Stimulated activated CD4-positive, alpha-beta T cell treated with anti-CD3 and anti-CD28 coated beads, Interleukin-15, amount 100 ng/mL, for 24 hours (primary cell): ENCODE data around the gene ARMH2.
"Not testable (repeated sequence)": the region's sequence is repeated elsewhere in the genome, so short reads cannot be mapped to it uniquely, and the experiment has no call there.

Experiments used
- DNase-seq: peaks from one replicate; pipeline ENCODE4 v3.0.0-alpha.2; 2020

The ARMH2 gene

DNA sequence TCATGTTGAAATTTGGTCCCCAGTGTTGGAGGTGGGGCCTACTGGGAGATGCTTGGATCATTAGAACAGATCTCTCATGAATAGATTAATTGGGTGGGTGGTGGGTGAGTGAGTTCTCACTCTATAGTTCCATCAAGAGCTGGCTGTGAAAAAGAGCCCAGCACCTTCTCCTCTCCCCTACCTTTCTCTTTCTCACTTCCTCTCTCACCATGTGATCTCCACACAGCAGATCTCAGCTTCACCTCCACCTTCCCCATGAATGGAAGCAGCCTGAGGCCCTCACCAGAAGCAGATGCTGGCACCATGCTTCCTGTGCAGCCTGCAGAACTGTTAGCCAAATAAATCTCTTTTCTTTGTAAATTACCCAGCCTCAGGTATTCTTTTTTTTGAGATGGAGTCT, 36.9 kb downstream of the ARMH2 start:
- DNase-seq, result no peak

DNA sequence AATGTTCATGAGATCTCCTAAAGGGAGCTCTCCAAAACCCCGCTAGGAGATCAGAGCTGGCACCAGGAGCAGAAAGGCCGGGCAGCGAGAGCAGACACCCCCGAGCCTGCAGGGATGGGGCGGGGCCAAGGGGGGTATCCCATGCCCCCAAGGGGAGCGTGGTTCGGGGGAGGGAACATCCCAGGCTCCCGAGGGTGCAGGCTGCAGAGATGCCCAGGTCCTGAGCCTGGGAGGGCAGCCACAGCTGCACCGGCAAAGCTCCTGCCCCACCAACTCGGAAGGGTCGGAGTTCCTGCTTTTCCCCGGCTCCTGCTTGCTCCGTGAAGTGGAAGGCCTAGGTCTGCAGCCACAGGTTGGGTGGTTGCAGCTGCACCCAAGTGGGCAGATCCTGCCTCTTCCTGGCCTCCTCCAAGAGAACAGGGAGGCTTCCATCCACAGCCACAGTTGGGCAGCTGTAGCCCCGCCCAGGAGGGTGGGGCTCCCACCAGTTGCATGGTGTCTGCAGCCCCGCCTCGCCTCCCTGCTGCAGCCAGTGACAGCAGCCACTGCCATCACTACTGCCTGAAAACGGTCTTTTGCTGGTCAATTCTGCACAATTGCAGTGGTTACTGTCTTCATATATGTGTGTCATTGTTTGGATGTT, 37.4 kb downstream of the ARMH2 start:
- peak; percentile 37 for DNase-seq

DNA sequence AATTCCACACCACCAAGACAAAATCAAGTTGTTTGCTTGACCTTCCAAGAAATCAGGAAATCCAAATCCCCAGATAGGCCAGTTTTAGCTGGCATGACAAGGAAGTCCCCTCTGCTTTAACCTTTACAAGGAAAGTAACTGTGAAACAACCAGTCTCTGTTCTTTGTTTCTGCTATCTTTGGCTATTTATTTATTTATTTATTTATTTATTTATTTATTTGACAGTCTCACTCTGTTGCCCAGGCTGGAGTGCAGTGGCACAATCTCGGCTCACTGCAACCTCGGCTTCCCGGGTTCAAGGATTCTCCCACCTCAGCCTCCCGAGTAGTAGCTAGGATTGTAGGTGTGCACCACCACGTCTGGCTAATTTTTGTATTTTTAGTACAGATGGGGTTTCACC, 38.5 kb downstream of the ARMH2 start:
- no peak for DNase-seq

DNA sequence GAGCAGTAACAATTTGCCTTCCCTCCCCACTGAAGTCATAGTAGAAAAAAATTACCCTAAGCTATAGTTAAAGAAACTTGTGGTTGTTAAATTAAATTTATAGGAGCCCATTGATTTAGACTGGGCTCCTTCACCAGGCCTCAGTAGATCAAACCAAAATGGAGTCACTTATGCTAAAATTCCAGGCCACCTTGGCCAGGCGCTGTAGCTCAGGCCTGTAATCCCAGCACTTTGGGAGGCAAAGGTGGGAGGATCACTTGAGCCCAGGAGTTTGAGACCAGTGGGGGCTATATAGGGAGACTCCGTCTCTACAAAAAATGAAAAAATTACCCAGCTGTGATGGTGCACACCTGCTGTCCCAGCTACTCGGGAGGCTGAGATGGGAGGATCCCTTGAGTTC, 39.0 kb downstream of the ARMH2 start:
- no peak for DNase-seq

DNA sequence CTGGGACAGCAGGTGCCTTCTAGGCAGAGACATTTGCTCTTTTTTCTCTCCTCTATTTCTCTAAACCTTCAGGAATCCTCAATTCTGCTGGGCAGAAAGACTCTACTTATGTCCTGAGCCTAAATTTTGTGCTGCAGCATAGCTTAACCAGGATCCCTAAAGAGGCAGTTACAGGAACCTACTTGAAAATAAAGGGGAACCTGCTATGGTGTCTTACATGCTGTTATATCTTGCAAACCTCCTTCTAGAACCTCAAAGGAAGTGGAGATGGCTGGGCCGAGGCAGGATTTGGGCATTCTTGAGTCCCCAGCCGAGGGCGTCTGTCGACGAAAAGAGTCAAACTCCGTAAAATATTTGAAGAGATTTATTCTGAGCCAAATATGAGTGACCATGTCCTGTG, 41.1 kb downstream of the ARMH2 start:
- DNase-seq, result no peak

DNA sequence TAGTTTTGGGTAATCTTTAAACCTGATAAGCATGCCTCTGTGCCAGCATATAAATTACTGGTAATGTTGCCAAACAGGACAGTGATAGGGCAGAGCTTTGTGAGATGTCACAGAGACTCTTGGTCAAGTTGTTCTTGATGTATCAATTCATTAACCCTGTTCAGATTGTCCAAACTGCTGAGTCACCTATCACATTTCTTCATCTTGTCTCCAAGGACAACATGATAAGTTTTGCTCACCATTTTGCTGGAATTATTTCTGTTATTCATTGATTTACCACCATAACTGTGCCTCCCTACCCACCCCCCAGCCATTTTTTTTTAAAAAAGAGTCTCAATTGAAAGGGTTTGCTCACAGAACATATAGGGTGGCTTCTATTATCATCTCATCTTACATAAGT, 43.4 kb downstream of the ARMH2 start:
- no peak for DNase-seq

DNA sequence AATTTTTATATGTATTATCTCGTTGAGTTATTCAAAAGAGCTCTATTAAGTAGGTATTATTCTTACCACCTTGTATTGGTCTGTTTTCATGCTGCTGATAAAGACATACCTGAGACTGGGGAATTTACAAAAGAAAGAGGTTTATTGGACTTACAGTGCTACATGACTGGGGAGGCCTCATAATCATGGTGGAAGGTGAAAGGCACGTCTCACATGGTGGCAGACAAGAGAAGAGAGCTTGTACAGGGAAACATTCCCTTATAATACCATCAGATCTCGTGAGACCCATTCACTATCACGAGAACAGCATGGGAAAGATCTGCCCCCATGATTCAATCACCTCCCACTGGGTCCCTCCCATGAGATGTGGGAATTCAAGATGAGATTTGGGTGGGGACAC, 44.3 kb downstream of the ARMH2 start:
- not testable (repeated sequence) for DNase-seq

DNA sequence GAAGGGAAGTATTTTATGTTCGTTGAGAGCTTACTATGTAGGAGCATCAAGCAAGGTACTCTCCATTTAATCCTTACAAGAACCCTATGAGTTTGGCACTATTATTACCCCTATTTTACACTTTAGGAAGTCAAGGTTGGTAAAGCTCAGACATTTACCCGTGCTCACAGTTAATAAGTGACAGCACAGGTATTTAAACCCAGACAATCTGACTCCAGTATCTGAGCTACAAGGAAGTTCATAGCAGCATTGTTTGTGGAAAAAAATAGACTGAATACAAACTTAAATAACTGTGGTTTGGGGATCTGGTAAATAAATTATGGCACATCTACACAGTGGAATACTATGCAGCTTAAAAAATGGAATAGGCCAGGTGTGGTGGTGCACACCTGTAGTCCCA, 45.2 kb downstream of the ARMH2 start:
- no peak for DNase-seq

DNA sequence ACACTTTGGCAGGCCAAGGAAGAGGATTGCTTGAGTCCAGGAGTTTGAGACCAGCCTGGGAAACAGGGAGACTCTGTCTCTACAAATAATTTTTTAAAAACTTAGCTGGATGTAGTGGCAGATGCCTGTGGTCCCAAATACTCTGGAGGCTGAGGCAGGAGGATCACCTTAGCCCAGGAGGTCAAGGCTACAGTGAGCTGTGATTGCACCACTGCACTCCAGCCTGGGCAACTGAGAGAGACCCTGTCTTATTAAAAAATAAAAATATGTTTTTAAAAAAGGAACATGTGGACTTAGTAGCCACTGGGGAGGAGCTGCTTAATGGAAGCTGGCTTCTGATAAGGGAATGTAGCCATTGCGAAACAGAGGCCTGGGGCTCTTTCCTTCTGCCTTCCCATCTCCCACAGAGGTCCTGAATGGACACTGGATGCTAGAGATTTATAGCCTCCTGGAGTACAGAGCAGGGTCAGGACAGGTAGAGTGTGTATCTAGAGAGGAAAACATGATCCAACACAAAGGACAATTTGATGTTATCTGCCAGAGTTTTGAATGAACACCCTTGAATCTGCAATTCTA, 45.7 kb downstream of the ARMH2 start:
- DNase-seq, result no peak

DNA sequence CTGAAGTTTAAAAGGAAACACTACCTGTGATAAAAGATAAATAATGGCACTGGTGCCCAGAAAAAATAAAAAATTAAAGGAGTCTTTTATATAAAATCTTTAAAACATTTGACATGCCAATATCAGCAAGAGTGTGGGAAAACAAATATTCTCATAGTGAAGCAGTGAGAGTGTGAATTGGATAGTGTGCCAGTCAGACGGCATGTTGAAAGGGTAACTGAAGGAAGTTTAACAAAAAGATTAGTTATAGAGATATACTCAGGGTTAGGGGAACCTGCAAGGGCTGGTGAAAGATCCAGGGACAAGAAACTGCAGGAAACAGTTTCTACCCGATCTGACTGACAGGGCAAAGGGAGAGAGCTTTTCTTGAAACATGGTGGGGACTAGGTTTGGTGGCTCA, 46.2 kb downstream of the ARMH2 start:
- no peak for DNase-seq

DNA sequence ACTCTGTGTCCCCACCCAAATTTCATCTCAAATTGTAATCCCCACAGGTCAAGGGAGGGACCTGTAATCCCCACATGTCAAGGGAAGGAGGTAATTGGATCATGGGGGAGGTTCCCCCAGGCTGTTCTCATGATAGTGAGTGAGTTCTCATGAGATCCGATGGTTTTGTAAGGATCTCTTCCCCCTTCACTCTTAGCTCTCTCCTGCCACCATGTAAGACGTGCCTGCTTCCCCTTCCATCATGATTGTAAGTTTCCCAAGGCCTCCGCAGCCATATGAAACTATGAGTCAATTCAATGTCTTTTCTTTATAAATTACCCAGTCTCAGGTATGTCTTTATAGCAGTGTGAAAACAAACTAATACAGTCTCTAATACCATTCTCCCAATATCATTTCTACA, 47.8 kb downstream of the ARMH2 start:
- not testable (repeated sequence) for DNase-seq

DNA sequence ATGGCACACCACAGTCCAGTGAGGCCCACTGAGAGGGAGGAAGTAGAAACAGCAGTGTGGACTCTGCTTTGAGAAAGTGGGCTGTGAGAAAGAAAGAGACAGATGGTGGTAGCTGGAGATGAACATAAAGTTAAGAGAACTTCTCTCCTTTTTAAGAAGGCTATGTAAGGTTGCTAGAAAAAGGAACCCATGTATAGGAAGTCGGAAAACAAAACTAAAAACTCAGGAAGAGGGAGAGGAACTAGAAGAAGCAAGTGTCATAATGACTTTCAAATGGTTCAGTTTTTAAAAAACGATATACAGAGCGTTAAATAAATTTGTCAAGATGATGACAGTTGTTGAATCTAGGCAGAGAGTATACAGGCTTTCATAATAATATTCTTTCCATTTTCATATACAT, 49.4 kb downstream of the ARMH2 start:
- DNase-seq, result no peak
